Chondrocyte (in vitro differentiated cells): ENCODE measurements around the gene MAB21L1. TPM values are rescaled to one million over a fixed set of nuclear protein-coding genes. Genes with fewer than 3 reads are reported as not detected.

Experiments used
- DNase-seq: peaks from one replicate; pipeline ENCODE4 v3.0.0; 2021; ENCODE audit warnings: mixed read lengths, low spot score
- H3K27ac Mint-ChIP-seq: one replicate; pipeline ENCODE4 v1.8.0; 2021; ENCODE audit warnings: mild to moderate bottlenecking, moderate library complexity, mixed read lengths; ENCODE audit not compliant: unreplicated experiment
- H3K27me3 Mint-ChIP-seq: 2 replicates; pipeline ENCODE4 v1.8.0; 2021; ENCODE audit warnings: low read depth, mixed read lengths
- H3K36me3 Mint-ChIP-seq: 2 replicates; pipeline ENCODE4 v1.8.0; 2021; ENCODE audit warnings: low read depth, mixed read lengths
- H3K4me1 Mint-ChIP-seq: 2 replicates; pipeline ENCODE4 v1.8.0; 2021; ENCODE audit warnings: low read depth, mild to moderate bottlenecking, mixed read lengths
- H3K4me3 Mint-ChIP-seq: one replicate; pipeline ENCODE4 v1.8.0; 2021; ENCODE audit warnings: mild to moderate bottlenecking, moderate library complexity, mixed read lengths; ENCODE audit not compliant: unreplicated experiment
- H3K9me3 Mint-ChIP-seq: 2 replicates; pipeline ENCODE4 v1.8.0; 2021; ENCODE audit warnings: low read depth, mixed read lengths
- CTCF ChIP-seq: fragments of 200-600 bp; sonication (generic); IDR thresholded peaks from 2 replicates; pipeline ENCODE4 v1.5.0; 2021; ENCODE audit warnings: antibody characterized with exemption, mild to moderate bottlenecking, moderate library complexity
- total RNA-seq: library from RNA; stranded (reverse); gene quantifications from 3 replicates; pipeline ENCODE4 v1.2.1, GENCODE V29; 2021

The MAB21L1 gene
- total RNA-seq, 1 donor from 2014 or later = 0.07 TPM

DNA sequence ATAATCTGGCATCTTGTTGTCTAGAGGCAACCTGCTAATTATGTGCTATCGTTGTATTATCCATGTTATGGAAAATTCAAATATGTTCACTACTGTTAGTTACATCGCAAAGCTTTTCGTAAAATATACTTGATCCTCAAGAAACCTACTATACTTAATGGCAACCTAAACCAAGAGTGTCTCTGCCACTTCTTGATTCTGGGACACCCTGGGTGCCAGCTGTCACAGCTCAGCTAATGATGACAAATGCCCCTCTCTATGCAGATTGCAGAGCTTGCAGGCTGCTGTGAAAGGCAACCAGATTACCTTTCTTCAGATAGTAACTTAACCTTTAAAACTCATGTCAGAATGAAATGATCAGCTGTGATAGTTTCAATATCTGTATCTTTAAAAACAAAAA lies 8.9 kb upstream of the MAB21L1 start:
- no peaks in the 10 kb centered on the region for H3K36me3 Mint-ChIP-seq

DNA sequence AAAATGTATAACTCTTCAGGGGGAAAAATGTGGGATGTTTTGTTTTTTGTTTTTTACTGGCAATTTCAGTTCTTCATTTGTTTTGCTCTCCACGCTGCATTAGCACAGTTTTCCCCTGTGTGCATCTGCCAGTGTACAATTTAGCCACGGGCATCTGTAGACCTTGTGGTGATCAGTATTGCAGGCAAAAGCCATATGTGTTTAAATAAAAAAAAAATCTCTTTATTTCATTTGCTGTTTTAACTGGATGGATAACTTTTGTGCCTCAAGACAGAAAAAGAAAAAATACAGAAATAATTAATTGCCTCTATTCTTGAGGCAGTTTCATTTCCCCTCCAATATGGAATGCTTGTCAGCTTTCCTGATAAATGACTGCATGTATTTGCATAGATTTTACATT lies 7.9 kb upstream of the MAB21L1 start:
- H3K4me3 Mint-ChIP-seq = no peak overlapping the region
- H3K9me3 Mint-ChIP-seq = no peaks in the 10 kb centered on the region
- no peak for TF ChIP-seq CTCF
- no peak overlapping the region for H3K27ac Mint-ChIP-seq
- H3K4me1 Mint-ChIP-seq = no peaks in the 10 kb centered on the region
- peaks cover 8% of the 10 kb centered on the region for H3K27me3 Mint-ChIP-seq
- H3K36me3 Mint-ChIP-seq = no peaks in the 10 kb centered on the region
- no peak for DNase-seq

More for the DNA sequence above, 8.9 kb upstream of the MAB21L1 start:
- DNase-seq = no peak
- H3K4me3 Mint-ChIP-seq = no peak overlapping the region
- no peaks in the 10 kb centered on the region for H3K9me3 Mint-ChIP-seq
- no peak for TF ChIP-seq CTCF
- no peaks in the 10 kb centered on the region for H3K4me1 Mint-ChIP-seq
- H3K27ac Mint-ChIP-seq = no peak overlapping the region
- peaks cover 7% of the 10 kb centered on the region for H3K27me3 Mint-ChIP-seq

DNA sequence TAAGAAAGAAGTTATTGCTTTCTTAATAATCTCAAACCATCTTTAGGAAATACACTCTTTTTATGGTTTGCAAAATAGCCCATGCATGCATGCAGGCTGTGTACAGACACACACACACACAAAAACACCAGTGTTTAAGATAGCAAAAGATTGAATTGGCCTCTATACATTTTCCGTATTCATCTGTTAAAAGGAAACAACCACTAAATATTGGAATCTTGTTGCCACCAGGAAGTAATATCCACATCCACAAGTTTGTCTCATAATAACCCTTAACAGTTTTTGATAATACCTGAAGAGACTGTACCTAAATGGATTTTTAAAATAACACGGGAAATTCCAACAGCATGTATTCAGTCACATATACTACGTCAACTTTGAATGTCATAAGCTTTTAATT lies 7.3 kb upstream of the MAB21L1 start:
- H3K9me3 Mint-ChIP-seq = no peaks in the 10 kb centered on the region
- H3K27ac Mint-ChIP-seq = no peak overlapping the region
- H3K4me3 Mint-ChIP-seq = no peak overlapping the region
- H3K27me3 Mint-ChIP-seq = peaks cover 14% of the 10 kb centered on the region
- TF ChIP-seq CTCF = no peak
- no peak for DNase-seq
- no peaks in the 10 kb centered on the region for H3K36me3 Mint-ChIP-seq
- H3K4me1 Mint-ChIP-seq = peaks cover under 1% of the 10 kb centered on the region

DNA sequence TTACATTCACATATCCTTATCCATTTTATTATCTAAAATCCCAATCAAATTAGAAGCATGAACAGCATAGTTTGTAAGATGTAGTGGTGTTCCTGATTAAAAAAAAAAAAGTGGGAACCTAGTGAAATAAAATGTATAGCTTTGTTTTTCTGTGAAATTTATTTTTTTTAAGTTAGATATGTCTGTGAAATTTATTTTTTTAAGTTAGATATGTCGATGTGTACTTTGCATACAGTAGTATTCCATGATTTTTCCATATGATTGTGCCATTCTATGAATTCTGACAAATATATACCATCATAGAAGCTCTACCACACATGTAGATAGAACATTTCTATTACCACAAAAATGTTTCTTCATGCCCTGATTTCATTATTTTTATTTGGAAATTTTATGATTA lies 6.0 kb upstream of the MAB21L1 start:
- peaks cover 26% of the 10 kb centered on the region for H3K27me3 Mint-ChIP-seq
- DNase-seq = no peak

DNA sequence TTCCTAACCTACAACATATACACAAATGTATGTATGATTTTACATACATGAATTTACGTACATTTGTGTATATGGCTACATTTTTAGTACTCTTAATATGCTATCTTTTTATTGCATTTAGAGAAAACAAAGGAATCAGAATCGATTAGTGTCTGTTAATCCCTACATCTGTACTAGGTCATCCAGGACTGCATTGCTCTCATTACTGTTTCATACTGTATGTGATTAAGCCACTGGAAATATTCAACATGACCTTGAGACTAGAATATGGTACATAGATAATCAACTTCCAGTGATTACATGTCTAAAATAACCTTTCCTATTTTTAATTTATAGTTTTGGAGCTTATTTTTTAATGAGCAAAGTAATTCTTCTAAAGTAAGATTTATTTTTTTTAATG lies 5.3 kb upstream of the MAB21L1 start:
- peaks cover 33% of the 10 kb centered on the region for H3K27me3 Mint-ChIP-seq

More for the DNA sequence above, 6.0 kb upstream of the MAB21L1 start:
- Mint-ChIP-seq H3K27ac (no peak overlapping the region), H3K36me3 (no peaks in the 10 kb centered on the region), H3K4me3 (no peak overlapping the region), H3K4me1 (peaks cover 8% of the 10 kb centered on the region), H3K9me3 (no peaks in the 10 kb centered on the region)
- no peak for TF ChIP-seq CTCF

More for the DNA sequence above, 5.3 kb upstream of the MAB21L1 start:
- Mint-ChIP-seq H3K36me3 (no peaks in the 10 kb centered on the region), H3K4me1 (peaks cover 10% of the 10 kb centered on the region), H3K27ac (no peak overlapping the region), H3K4me3 (no peak overlapping the region), H3K9me3 (no peaks in the 10 kb centered on the region)
- TF ChIP-seq CTCF = no peak
- DNase-seq = no peak
